Measurements from ENCODE around the gene CPT1B.

DNA sequence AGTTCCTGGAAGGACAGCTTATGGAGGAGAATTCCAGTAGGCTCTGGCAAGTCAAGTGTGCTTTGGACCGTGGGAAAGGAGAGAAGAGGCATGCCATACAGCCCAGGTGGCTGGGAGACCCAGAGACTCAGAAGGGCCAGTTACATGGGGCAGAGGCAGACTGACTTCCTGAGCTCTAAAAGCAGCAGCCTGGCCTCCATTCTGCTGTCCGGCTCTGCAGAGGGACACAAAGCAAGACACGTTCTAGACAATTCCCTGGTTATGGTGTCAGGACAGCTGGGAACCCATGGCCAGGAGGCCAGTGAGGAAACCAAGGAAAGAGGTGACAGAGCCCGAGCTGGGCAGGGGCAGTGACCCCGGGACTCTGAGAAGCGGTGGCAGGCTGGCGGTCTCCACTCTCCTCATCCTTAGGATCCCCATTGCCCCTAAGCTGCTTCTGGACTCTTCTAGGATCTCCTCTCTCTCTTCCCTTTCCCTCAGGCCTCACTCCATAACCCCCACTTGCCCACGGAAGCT is 2.7 kb downstream of the CPT1B start:
- TF ChIP-seq, protein P1, sequence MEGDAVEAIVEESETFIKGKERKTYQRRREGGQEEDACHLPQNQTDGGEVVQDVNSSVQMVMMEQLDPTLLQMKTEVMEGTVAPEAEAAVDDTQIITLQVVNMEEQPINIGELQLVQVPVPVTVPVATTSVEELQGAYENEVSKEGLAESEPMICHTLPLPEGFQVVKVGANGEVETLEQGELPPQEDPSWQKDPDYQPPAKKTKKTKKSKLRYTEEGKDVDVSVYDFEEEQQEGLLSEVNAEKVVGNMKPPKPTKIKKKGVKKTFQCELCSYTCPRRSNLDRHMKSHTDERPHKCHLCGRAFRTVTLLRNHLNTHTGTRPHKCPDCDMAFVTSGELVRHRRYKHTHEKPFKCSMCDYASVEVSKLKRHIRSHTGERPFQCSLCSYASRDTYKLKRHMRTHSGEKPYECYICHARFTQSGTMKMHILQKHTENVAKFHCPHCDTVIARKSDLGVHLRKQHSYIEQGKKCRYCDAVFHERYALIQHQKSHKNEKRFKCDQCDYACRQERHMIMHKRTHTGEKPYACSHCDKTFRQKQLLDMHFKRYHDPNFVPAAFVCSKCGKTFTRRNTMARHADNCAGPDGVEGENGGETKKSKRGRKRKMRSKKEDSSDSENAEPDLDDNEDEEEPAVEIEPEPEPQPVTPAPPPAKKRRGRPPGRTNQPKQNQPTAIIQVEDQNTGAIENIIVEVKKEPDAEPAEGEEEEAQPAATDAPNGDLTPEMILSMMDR (IDR thresholded peaks at IDR 0.05; ENCODE audit: control extremely low read depth in 1 of 3, insufficient read depth in 1 of 3, low read depth in 1 of 3, low read length in 3 of 3), result no peak
- no peak for TF ChIP-seq CEBPB (IDR thresholded peaks at IDR 0.05; ENCODE audit: low read depth, low read length)
